Measurements from ENCODE around the gene ROR2. TPM values are rescaled to one million over a fixed set of nuclear protein-coding genes. Genes with fewer than 3 reads are reported as not detected.
"Not testable (repeated sequence)": the region's sequence is repeated elsewhere in the genome, so short reads cannot be mapped to it uniquely, and the experiment has no call there.

Gene ROR2
- total RNA-seq, 1 donor from 2014 or later = 0.92 TPM

GRCh38 chr9:91564081-91564670 is 385.9 kb downstream of the ROR2 start:
- ATAC-seq = no peak
- intact Hi-C loops (cut with DNase I) = no loop called here
- no peak for DNase-seq (ENCODE audit: missing footprints)

- intact Hi-C loops (cut with DNase I) = no loop called here
- DNase-seq (ENCODE audit: missing footprints) (no peak), ATAC-seq (no peak)
Measured at GRCh38 chr9:91562416-91562815, 387.6 kb downstream of the ROR2 start.

DNA sequence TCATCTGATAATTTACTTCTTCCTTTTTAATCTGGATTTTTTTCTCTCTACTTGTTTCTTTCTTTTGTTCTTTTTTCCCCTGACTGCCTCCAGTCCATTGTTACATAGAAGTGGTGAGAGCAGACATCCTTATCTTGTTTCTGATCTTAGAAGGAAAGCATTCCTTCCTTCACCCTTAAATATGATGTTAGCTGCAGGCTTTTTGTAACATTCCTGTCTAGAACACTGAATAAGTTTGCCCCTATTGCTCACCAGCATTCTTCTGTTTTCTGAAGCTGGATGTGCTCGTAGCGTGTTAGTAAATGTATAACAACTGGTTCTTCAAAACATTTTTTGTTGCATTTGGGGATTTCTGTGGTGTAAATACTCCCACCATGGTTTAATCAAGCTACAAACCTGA is 389.7 kb downstream of the ROR2 start:
- intact Hi-C loops (cut with DNase I) = no loop called here
- ATAC-seq = no peak
- DNase-seq (ENCODE audit: missing footprints) = no peak

DNA sequence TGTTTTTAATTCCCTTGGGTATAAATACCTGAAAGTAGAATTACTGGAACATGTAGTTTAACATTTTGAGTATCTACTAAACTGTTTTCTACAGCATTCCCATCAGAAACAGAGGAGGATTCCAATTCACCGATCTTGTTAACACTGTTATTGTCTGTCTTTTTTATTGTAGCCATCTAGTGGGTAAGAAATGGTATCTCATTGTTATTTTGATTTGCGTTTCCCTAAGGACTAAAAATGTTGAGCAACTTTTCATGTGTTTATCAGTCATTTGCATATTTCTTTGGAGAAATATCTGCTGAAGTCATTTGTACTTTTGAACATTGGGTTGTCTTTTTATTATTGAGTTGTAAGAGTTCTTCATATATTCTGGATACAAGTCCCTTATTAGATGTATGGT is 391.1 kb downstream of the ROR2 start:
- ATAC-seq = no peak
- DNase-seq (ENCODE audit: missing footprints) = no peak
- intact Hi-C loops (cut with DNase I) = no loop called here

DNA sequence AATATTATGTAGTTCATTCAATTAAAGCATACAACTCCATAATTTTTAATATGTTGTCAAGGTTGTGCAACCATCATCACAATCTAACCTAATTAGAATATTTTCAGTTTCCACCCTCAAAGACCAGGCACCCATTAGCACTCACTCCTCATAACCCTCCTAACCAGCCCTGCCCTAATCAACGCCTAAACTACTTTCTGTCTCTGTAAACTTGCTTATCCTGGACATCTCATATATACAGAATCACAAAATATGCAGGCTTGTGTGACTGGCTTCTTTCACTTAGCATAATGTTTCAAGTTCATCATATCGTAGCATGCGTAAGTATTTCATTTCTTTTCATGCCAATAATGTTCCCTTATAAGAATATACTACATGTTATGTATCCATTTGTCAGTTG is 391.6 kb downstream of the ROR2 start:
- DNase-seq (ENCODE audit: missing footprints) (no peak), ATAC-seq (no peak)
- intact Hi-C loops (cut with DNase I) = no loop called here

DNA sequence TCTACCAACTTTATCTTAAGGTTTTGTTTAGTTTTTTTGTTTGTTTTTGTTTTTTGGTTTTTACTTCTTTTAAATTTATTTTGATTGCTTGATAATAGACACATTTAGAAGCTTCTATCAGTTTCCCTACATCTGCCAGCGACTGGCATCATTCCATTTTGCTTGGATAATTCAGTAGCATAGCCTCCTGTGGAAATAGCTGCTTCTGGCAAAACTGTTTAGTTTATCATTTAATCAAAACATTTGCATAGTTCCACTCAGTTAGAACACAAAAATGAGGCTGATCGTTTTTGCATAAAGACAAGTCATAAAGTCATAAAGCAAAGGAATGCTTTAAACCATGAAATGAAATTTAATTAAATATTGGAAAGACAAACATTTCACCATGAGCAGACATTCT is 392.7 kb downstream of the ROR2 start:
- intact Hi-C loops (cut with DNase I) = no loop called here
- ATAC-seq (no peak), DNase-seq (ENCODE audit: missing footprints) (no peak)

- intact Hi-C loops (cut with DNase I) = no loop called here
- DNase-seq (ENCODE audit: missing footprints) = no peak
- ATAC-seq = no peak
Measured at GRCh38 chr9:91555132-91555531, 394.9 kb downstream of the ROR2 start.

GRCh38 chr9:91549177-91549576 is 400.9 kb downstream of the ROR2 start:
- ATAC-seq (no peak), DNase-seq (ENCODE audit: missing footprints) (no peak)
- intact Hi-C loops (cut with DNase I) = no loop called here

DNA sequence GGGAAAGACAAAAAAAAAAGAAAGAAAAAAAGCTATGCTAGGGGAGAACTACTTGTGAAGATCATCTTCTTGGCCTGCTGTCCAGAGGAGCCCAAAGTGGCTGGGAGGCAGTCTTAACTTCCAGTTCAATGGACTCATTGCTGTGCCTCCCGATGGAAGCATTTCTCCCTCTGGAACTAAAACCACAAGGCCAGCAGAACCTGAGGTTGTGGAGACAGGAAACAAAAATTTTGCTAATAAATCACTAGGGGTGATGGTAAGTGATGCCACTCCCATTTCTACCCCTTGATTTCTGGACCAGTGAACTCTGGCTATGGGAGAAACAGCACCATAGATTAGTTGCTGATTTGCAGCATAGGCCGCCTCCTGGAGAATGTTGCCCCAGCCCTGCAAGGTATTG is 402.9 kb downstream of the ROR2 start:
- DNase-seq (ENCODE audit: missing footprints) (no peak), ATAC-seq (no peak)
- intact Hi-C loops (cut with DNase I) = no loop called here

GRCh38 chr9:91546574-91546973 is 403.5 kb downstream of the ROR2 start:
- intact Hi-C loops (cut with DNase I) = no loop called here
- ATAC-seq (no peak), DNase-seq (ENCODE audit: missing footprints) (no peak)

- intact Hi-C loops (cut with DNase I) = no loop called here
- DNase-seq (ENCODE audit: missing footprints) (no peak), ATAC-seq (no peak)
Measured at GRCh38 chr9:91541734-91542133, 408.3 kb downstream of the ROR2 start.

- intact Hi-C loops (cut with DNase I); DNase-seq (ENCODE audit: missing footprints); ATAC-seq: not testable (repeated sequence)
Measured at GRCh38 chr9:91540506-91540905, 409.5 kb downstream of the ROR2 start.

- no peak for DNase-seq (ENCODE audit: missing footprints)
- no peak for ATAC-seq
- intact Hi-C loops (cut with DNase I) = no loop called here
Measured at GRCh38 chr9:91536211-91536691, 413.8 kb downstream of the ROR2 start.

GRCh38 chr9:91534374-91534773 is 415.7 kb downstream of the ROR2 start:
- no peak for DNase-seq (ENCODE audit: missing footprints)
- intact Hi-C loops (cut with DNase I) = no loop called here
- ATAC-seq = no peak

DNA sequence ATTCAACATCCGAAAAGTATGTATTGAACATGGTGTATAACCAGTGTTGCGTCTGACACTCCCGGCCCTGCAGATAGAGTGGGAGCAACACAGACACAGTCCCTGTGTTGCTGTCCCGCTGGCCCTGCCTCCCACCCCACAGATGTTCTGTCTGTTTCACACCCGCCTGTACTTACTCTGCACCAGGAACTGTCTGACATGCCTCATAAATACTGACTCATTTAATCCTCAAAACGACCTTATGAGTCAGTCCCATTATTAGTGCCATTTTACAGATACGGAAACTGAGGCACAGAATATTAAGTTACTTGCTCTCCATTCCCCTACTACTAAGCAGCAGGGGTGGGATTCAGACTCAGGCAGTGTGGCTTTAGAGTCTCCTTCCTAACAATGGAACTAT is 416.6 kb downstream of the ROR2 start:
- ATAC-seq (no peak), DNase-seq (ENCODE audit: missing footprints) (no peak)
- intact Hi-C loops (cut with DNase I) = no loop called here

DNA sequence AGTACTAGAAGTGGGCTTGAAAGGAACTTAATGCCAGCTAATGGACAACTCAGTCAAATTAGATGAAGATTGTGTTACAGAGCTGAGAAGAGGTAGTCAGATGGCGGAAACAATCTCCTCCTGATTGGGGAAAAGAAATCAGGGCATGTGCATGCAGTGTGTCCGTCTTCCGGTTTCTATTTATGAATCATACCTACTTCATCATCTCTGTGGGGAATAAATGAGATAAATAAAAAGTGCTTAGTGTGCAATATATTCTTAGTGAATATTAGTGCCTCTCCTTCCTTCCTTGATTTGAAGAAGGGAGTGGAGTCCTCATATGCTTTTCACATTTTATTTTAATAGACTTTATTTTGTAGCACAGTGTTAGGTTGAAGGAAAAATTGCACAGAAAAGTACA is 417.7 kb downstream of the ROR2 start:
- intact Hi-C loops (cut with DNase I) = no loop called here
- no peak for ATAC-seq

DNA sequence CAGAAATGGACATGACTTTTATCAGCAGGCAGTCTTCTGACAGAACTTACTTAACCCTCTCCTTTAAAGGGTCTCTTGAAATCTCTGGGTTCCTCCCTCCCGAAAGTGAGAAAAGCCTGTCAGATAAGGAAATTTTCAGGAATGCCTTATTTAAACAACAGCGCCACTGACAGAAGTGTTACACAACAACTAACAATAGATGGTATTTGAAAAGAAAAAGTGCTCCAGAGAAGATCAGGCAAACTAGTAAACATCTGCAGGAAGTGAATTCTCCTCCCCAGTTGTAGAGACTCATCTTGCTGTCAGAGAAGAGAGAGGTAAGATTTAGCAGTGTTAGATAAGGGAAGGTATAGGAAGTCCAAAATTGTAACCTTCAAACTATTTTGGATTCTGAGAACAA is 419.2 kb downstream of the ROR2 start:
- DNase-seq (ENCODE audit: missing footprints) = no peak
- ATAC-seq = no peak
- intact Hi-C loops (cut with DNase I) = no loop called here

More for the DNA sequence above, 417.7 kb downstream of the ROR2 start:
- no peak for DNase-seq (ENCODE audit: missing footprints)

- ATAC-seq = no peak
- intact Hi-C loops (cut with DNase I) = no loop called here
- no peak for DNase-seq (ENCODE audit: missing footprints)
Measured at GRCh38 chr9:91522481-91522880, 427.5 kb downstream of the ROR2 start.

DNA sequence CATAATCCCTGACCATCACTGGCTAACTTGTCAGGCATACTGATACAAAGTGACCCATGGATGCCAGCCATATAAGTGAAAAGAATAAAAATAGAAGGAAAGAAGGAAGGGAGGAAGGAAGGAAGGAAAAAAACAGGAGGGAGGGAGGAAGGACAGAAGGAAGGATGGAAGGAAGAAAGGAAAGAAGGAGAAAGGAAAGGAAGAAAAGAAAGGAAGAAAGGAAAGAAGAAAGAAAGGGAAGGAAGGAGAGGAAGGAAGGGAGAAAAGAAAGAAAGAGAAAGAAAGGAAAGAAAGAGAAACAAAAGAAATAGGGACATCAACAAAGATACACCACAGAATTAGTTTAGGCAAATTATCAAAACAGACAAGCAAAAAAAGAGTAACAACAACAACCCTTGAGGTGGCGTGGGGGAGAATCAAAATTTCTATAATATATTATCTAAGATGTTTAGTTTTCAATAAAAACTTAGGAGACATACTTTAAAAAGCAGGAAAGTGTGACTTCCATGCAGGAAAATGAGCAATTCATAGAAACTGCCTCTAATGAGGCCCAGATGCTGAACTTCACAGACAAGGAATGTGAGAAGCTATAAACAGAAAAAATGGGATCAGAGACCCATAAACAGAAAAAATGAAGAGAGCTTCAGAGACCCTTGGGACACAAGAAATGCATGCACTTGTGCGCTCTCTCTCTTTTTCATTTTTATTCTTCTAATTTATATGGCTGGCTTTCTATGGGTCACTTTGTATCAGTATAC is 430.3 kb downstream of the ROR2 start:
- no peak for DNase-seq (ENCODE audit: missing footprints)
- intact Hi-C loops (cut with DNase I) = no loop called here
- no peak for ATAC-seq

DNA sequence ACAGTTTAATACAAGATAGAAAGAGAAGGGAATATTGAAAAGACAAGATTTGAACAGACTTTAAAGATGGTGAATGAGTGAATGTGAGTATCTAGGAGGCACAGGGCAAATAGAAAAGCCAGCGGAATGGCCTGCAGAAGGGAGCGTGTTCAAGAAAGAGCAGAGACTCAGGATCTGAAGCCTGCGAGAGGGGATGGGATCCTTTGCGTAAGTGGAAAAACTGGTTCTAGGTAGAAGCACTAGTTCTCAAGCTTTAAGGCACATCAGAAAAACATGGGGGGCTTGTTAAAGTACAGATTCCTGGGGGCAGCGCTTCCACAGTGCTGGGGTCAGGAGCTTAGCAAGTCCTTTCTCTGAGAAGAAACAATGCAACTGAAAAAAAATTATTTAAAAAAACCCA is 431.6 kb downstream of the ROR2 start:
- intact Hi-C loops (cut with DNase I) = no loop called here
- ATAC-seq = no peak
- DNase-seq (ENCODE audit: missing footprints) = no peak

GRCh38 chr9:91517801-91518200 is 432.2 kb downstream of the ROR2 start:
- no peak for ATAC-seq
- intact Hi-C loops (cut with DNase I) = no loop called here
- DNase-seq (ENCODE audit: missing footprints) = no peak

Data from Right ventricle myocardium inferior (tissue), 1 donor.